HG02970 (cell line): ENCODE measurements around the gene FOXN3.

Experiments used
- ATAC-seq: cut with Tn5 transposase; IDR thresholded peaks from one replicate; pipeline ENCODE4 v1.9.1; 2021; ENCODE audit warnings: mild to moderate bottlenecking, moderate library complexity, moderate number of reproducible peaks; ENCODE audit not compliant: unreplicated experiment, low FRiP score

The FOXN3 gene

GRCh38 chr14:89409961-89410360 is 7.1 kb downstream of the FOXN3 start:
- no peak for ATAC-seq

GRCh38 chr14:89408907-89409700 is 7.9 kb downstream of the FOXN3 start:
- ATAC-seq: no peak

GRCh38 chr14:89407856-89408255 is 9.2 kb downstream of the FOXN3 start:
- ATAC-seq: no peak

GRCh38 chr14:89406941-89407340 is 10.1 kb downstream of the FOXN3 start:
- no peak for ATAC-seq

- ATAC-seq: no peak
Measured at GRCh38 chr14:89406361-89406760, 10.7 kb downstream of the FOXN3 start.

- ATAC-seq: no peak
Measured at GRCh38 chr14:89405712-89406111, 11.3 kb downstream of the FOXN3 start.

GRCh38 chr14:89402363-89402762 is 14.7 kb downstream of the FOXN3 start:
- ATAC-seq: no peak

- ATAC-seq: no peak
Measured at GRCh38 chr14:89401761-89402160, 15.3 kb downstream of the FOXN3 start.

GRCh38 chr14:89401241-89401640 is 15.8 kb downstream of the FOXN3 start:
- no peak for ATAC-seq

- no peak for ATAC-seq
Measured at GRCh38 chr14:89400529-89400928, 16.5 kb downstream of the FOXN3 start.

GRCh38 chr14:89399594-89400068 is 17.4 kb downstream of the FOXN3 start:
- ATAC-seq: no peak

- ATAC-seq: no peak
Measured at GRCh38 chr14:89399157-89399556, 17.9 kb downstream of the FOXN3 start.

GRCh38 chr14:89397569-89398230 is 19.3 kb downstream of the FOXN3 start:
- ATAC-seq: no peak

GRCh38 chr14:89394972-89395371 is 22.1 kb downstream of the FOXN3 start:
- no peak for ATAC-seq

GRCh38 chr14:89393222-89393745 is 23.7 kb downstream of the FOXN3 start:
- ATAC-seq: no peak

- ATAC-seq: no peak
Measured at GRCh38 chr14:89392181-89392580, 24.9 kb downstream of the FOXN3 start.

GRCh38 chr14:89391556-89391955 is 25.5 kb downstream of the FOXN3 start:
- no peak for ATAC-seq

- ATAC-seq: no peak
Measured at GRCh38 chr14:89391123-89391522, 25.9 kb downstream of the FOXN3 start.

GRCh38 chr14:89388853-89389252 is 28.2 kb downstream of the FOXN3 start:
- no peak for ATAC-seq

- ATAC-seq: no peak
Measured at GRCh38 chr14:89387922-89388685, 28.9 kb downstream of the FOXN3 start.
